ENCODE results near the gene CELF4. TPM values are rescaled to one million over a fixed set of nuclear protein-coding genes. Genes with fewer than 3 reads are reported as not detected.

CELF4 gene
- polyA plus RNA-seq, 2 donors = 0.02 to 0.06 TPM

DNA sequence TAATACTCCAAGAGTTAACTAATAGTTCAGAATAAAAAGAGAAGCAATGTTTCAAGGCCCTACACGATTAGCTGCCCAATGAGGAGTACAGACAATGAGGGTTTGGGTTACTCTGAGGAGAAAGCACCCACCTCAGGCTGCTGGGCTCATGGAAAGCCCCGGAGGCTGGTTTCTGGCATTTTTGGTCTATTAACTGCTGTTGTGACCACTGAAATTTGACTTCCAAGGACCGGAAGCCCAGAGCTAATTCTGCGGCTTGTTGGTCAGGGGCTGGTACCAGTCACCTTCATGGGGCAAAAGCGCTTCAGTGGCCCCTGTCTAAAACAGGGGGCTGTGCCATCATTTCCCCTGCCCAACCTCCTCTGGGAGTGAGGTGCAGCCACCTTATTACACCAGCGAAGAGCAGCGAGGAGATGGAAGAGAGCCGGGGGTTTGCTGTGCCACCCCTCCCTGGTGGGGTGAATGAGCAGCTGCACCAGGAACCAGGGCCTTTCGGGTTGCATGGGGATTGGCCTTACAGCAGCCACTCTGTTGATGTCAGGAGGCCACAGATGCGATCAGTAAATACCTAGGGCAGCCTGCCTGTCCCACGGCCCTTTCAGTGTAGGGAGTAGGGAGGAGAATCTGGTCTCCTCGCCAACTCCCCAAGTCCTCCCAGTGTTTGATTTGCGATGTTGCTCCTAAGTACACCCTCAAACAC lies 131.3 kb downstream of the CELF4 start:
- no peak overlapping the region for H3K27ac ChIP-seq (ENCODE audit: low read depth in 2 of 2, low read length in 1 of 2)
- H3K9me3 ChIP-seq (ENCODE audit: control insufficient read depth in 2 of 2, insufficient read depth in 1 of 2, low read depth in 1 of 2, low read length in 1 of 2) = peaks cover 0 to 7% of the 10 kb centered on the region in 2 donors
- H3K4me3 ChIP-seq (ENCODE audit: low read depth in 1 of 2, low read length in 2 of 2) = no peak overlapping the region
- no peaks in the 10 kb centered on the region for H3K27me3 ChIP-seq (ENCODE audit: control insufficient read depth in 1 of 2, insufficient read depth in 2 of 2, low read length in 2 of 2)
- WGBS, 2 donors = 80 to 86% methylated on average over 13 of the region's 13 CpGs
- no peaks in the 10 kb centered on the region for H3K36me3 ChIP-seq (ENCODE audit: control insufficient read depth in 2 of 2, insufficient read depth in 2 of 2, low read length in 1 of 2)
- no peaks in the 10 kb centered on the region for H3K4me1 ChIP-seq (ENCODE audit: control insufficient read depth in 2 of 2, insufficient read depth in 2 of 2, low read length in 1 of 2)

DNA sequence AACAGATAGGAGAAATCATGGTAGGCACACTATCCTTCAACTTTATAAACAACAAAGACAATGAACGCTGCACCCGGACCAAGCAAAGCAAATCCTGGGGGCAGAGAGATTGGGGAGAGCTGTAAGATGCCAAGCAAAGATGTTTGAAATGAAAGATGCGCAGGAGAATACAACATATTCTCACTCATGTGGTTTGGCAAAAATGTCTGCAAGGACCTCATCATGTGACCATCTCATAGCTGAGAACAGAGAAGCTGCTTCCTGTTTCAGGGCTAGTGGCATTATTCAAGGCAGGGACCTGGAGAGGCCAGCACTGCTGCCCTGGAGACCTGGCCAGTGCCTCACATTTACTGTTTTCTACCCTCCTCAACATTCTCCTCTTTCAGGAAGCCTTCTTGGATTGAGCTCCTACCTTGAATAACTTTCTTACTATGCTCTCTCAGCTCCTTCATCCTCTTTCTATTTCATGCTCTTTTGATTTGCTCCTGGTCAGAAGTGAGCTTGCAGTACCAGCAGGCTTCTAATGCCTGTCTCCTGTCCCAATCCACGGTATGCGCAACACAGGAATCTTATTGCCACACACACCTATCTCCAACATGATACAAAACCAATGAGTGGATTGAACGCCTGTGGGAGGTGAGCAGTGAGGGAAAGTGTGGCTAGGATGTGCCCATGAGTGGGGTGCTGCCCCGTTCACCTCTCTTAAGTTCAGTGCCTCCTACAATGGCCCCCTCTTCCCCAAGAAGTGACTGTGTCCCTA lies 133.0 kb downstream of the CELF4 start:
- peaks cover 0 to 2% of the 10 kb centered on the region in 2 donors for H3K9me3 ChIP-seq (ENCODE audit: control insufficient read depth in 2 of 2, insufficient read depth in 1 of 2, low read depth in 1 of 2, low read length in 1 of 2)
- H3K36me3 ChIP-seq (ENCODE audit: control insufficient read depth in 2 of 2, insufficient read depth in 2 of 2, low read length in 1 of 2) = no peaks in the 10 kb centered on the region
- H3K4me1 ChIP-seq (ENCODE audit: control insufficient read depth in 2 of 2, insufficient read depth in 2 of 2, low read length in 1 of 2) = no peaks in the 10 kb centered on the region
- no peak overlapping the region for H3K27ac ChIP-seq (ENCODE audit: low read depth in 2 of 2, low read length in 1 of 2)
- no peak overlapping the region for H3K4me3 ChIP-seq (ENCODE audit: low read depth in 1 of 2, low read length in 2 of 2)
- 86 to 93% methylated on average over 7 of the region's 7 CpGs for WGBS, 2 donors
- H3K27me3 ChIP-seq (ENCODE audit: control insufficient read depth in 1 of 2, insufficient read depth in 2 of 2, low read length in 2 of 2) = no peaks in the 10 kb centered on the region

DNA sequence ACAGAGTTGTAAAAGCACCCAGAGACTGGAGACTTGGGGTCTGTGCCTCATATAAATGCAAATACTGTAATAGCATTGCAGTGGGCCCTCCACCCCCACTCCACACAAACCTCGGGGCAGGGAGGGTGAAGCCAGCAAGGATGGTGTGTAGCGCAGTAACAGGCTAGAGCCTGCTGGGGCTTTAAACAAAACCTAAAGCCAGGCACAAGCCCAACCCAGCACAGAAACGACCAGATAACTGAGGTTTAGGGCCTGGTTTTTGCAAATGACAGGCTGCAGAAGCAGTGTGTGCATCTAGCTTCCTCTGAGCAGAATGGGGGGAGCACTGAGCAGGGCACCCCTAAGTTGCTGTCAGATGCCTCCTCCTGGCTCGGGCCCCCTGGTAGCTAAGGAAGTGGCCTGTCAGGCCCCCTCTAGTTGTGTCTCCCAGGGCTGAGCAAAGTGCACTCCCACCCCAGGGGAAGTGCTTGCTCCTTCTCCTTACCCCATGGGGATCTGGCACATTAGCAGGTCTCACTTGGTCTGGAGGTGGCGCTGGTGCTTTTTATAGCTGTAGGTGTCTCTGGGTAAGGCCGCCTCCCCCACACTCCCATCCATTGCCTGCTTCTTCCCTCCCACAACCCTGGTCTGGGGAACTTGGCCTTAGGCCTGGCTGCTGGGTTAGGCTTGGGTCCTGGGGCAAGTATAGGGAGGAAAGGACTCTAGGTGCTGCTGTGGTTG lies 135.1 kb downstream of the CELF4 start:
- 64 to 76% methylated on average over 6 of the region's 6 CpGs for WGBS, 2 donors
- Histone ChIP-seq H3K4me1 (ENCODE audit: control insufficient read depth in 2 of 2, insufficient read depth in 2 of 2, low read length in 1 of 2) (no peaks in the 10 kb centered on the region), H3K27ac (ENCODE audit: low read depth in 2 of 2, low read length in 1 of 2) (no peak overlapping the region), H3K4me3 (ENCODE audit: low read depth in 1 of 2, low read length in 2 of 2) (no peak overlapping the region), H3K9me3 (ENCODE audit: control insufficient read depth in 2 of 2, insufficient read depth in 1 of 2, low read depth in 1 of 2, low read length in 1 of 2) (peaks cover 0 to 2% of the 10 kb centered on the region in 2 donors), H3K36me3 (ENCODE audit: control insufficient read depth in 2 of 2, insufficient read depth in 2 of 2, low read length in 1 of 2) (no peaks in the 10 kb centered on the region), H3K27me3 (ENCODE audit: control insufficient read depth in 1 of 2, insufficient read depth in 2 of 2, low read length in 2 of 2) (no peaks in the 10 kb centered on the region)

DNA sequence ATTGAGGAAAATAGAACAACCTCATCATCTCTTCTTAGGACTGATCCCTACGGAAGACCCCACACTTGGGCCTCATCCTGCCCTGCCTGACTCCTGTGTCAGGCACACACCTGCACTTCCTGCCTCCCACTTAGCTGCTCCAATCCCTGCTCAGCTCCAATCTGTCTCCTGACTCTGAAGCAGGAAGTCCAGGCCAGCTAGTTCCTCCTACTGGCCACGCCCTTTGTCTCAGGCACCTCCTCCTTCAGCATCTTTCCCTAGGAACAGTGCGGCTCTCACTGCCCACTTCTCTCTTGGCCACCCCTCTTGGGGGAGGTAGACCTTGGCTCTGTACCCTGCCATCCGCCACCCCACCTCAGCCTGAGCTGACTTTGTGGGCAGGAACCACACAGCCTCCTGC lies 135.8 kb downstream of the CELF4 start:
- H3K27me3 ChIP-seq (ENCODE audit: control insufficient read depth in 1 of 2, insufficient read depth in 2 of 2, low read length in 2 of 2) = no peaks in the 10 kb centered on the region
- H3K4me1 ChIP-seq (ENCODE audit: control insufficient read depth in 2 of 2, insufficient read depth in 2 of 2, low read length in 1 of 2) = no peaks in the 10 kb centered on the region
- H3K4me3 ChIP-seq (ENCODE audit: low read depth in 1 of 2, low read length in 2 of 2) = no peak overlapping the region
- peaks cover 0 to 2% of the 10 kb centered on the region in 2 donors for H3K9me3 ChIP-seq (ENCODE audit: control insufficient read depth in 2 of 2, insufficient read depth in 1 of 2, low read depth in 1 of 2, low read length in 1 of 2)
- H3K27ac ChIP-seq (ENCODE audit: low read depth in 2 of 2, low read length in 1 of 2) = no peak overlapping the region
- H3K36me3 ChIP-seq (ENCODE audit: control insufficient read depth in 2 of 2, insufficient read depth in 2 of 2, low read length in 1 of 2) = no peaks in the 10 kb centered on the region
- WGBS, 2 donors = 90% methylated on average over 4 of the region's 4 CpGs

DNA sequence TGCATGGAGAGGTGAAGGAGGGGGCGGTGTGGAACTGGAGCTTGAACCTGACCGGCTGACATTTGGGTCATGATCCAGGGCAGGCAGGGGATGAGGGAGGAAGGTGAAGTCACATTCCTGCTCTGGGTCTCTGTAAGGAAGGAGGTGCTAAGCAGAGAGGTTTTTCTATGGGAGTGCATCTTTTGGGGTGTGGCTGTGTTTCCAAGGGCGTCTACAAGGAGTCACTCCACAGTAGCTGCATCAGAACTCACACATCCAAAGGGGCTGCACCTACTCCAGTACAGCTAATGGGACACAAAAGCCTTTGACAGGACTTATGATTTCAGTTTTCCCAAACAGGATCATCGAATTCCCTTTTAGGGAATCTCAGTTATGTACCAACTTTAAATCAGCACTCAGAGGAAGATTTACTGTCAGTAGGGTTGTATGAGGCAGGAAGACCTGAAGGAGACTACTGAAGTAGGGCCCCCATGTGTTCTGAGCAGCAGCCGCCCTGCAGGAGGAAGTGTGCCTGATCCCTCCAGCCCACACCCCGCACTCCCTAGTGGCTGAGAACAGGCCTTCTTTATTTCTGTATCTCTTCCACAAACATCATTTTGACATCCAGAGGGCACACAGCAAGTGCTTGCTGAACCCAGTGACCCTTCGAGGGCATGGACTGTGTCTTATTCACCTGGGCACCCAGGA lies 137.2 kb downstream of the CELF4 start:
- no peak overlapping the region for H3K4me3 ChIP-seq (ENCODE audit: low read depth in 1 of 2, low read length in 2 of 2)
- 72 to 77% methylated on average over 7 of the region's 7 CpGs for WGBS, 2 donors
- peaks cover 0 to 2% of the 10 kb centered on the region in 2 donors for H3K9me3 ChIP-seq (ENCODE audit: control insufficient read depth in 2 of 2, insufficient read depth in 1 of 2, low read depth in 1 of 2, low read length in 1 of 2)
- no peak overlapping the region for H3K27ac ChIP-seq (ENCODE audit: low read depth in 2 of 2, low read length in 1 of 2)
- no peaks in the 10 kb centered on the region for H3K4me1 ChIP-seq (ENCODE audit: control insufficient read depth in 2 of 2, insufficient read depth in 2 of 2, low read length in 1 of 2)
- no peaks in the 10 kb centered on the region for H3K27me3 ChIP-seq (ENCODE audit: control insufficient read depth in 1 of 2, insufficient read depth in 2 of 2, low read length in 2 of 2)
- H3K36me3 ChIP-seq (ENCODE audit: control insufficient read depth in 2 of 2, insufficient read depth in 2 of 2, low read length in 1 of 2) = no peaks in the 10 kb centered on the region

DNA sequence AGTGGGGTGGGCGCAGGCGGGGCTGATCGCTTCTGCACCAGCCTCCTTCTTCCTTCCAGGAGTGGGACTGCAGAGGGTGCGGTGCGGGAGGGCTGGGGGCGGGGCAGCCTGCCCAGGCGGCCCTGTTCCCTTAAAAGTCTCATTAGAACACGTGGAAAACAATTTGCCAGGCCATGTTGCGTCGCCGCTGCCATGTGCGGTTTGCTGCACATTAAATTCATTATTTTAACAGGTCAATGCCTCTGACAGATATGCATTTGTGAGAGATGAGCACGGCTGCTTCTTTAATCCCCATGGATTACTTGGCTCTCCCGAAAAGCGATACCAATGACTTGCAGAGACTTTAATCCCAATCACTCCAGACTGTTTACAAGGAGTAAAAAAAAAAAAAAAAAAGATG lies 139.0 kb downstream of the CELF4 start:
- 76 to 79% methylated on average over 15 of the region's 15 CpGs for WGBS, 2 donors
- Histone ChIP-seq H3K4me1 (ENCODE audit: control insufficient read depth in 2 of 2, insufficient read depth in 2 of 2, low read length in 1 of 2) (no peaks in the 10 kb centered on the region), H3K9me3 (ENCODE audit: control insufficient read depth in 2 of 2, insufficient read depth in 1 of 2, low read depth in 1 of 2, low read length in 1 of 2) (peaks cover 0 to 2% of the 10 kb centered on the region in 2 donors), H3K27me3 (ENCODE audit: control insufficient read depth in 1 of 2, insufficient read depth in 2 of 2, low read length in 2 of 2) (no peaks in the 10 kb centered on the region), H3K36me3 (ENCODE audit: control insufficient read depth in 2 of 2, insufficient read depth in 2 of 2, low read length in 1 of 2) (no peaks in the 10 kb centered on the region), H3K4me3 (ENCODE audit: low read depth in 1 of 2, low read length in 2 of 2) (no peak overlapping the region), H3K27ac (ENCODE audit: low read depth in 2 of 2, low read length in 1 of 2) (no peak overlapping the region)

DNA sequence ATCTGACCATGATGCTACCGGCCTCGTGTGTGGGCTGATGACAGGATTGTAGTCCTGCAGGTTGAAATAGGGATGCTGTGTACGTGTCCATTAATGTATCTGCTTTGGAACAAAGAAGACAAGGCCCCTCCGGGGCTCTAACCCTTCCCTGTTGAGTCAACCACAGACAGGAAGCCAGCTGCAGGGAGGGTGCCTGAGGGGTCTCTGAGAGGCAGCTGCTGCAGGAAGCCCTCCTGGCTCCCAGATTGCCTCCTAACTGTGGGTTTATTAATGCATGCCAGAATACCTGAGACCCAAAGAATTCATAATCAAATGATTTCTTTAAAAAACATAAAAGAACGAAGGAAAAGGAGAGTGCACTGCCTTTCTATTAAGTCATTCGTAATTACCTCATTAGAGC lies 140.4 kb downstream of the CELF4 start:
- WGBS, 2 donors = 66 to 73% methylated on average over 6 of the region's 6 CpGs

DNA sequence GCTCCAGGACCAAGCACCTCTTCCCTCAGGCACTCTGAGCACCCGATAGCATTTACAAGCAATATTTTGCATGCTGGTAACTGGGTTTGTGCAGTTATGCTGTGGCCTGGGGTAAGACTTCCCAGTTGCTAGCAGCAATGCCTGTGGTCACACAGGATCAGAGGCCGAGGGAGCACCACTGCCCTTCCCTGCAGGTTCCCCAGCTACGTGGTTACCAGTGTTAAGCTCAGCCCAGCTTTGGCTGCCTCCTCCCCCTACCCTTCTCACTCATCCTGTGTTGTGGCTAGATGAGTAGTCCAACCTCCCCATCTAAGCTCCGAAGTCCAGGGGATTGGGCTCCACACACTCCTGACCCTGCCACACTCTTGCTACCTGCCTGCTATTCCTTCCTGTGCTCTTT lies 141.1 kb downstream of the CELF4 start:
- WGBS, 2 donors = 79 to 86% methylated on average over 4 of the region's 4 CpGs
- Histone ChIP-seq H3K36me3 (ENCODE audit: control insufficient read depth in 2 of 2, insufficient read depth in 2 of 2, low read length in 1 of 2) (no peaks in the 10 kb centered on the region), H3K4me3 (ENCODE audit: low read depth in 1 of 2, low read length in 2 of 2) (no peak overlapping the region), H3K4me1 (ENCODE audit: control insufficient read depth in 2 of 2, insufficient read depth in 2 of 2, low read length in 1 of 2) (no peaks in the 10 kb centered on the region), H3K27me3 (ENCODE audit: control insufficient read depth in 1 of 2, insufficient read depth in 2 of 2, low read length in 2 of 2) (no peaks in the 10 kb centered on the region), H3K9me3 (ENCODE audit: control insufficient read depth in 2 of 2, insufficient read depth in 1 of 2, low read depth in 1 of 2, low read length in 1 of 2) (no peaks in the 10 kb centered on the region), H3K27ac (ENCODE audit: low read depth in 2 of 2, low read length in 1 of 2) (no peak overlapping the region)

More for the DNA sequence above, 140.4 kb downstream of the CELF4 start:
- Histone ChIP-seq H3K27ac (ENCODE audit: low read depth in 2 of 2, low read length in 1 of 2) (no peak overlapping the region), H3K27me3 (ENCODE audit: control insufficient read depth in 1 of 2, insufficient read depth in 2 of 2, low read length in 2 of 2) (no peaks in the 10 kb centered on the region), H3K4me1 (ENCODE audit: control insufficient read depth in 2 of 2, insufficient read depth in 2 of 2, low read length in 1 of 2) (no peaks in the 10 kb centered on the region), H3K4me3 (ENCODE audit: low read depth in 1 of 2, low read length in 2 of 2) (no peak overlapping the region), H3K36me3 (ENCODE audit: control insufficient read depth in 2 of 2, insufficient read depth in 2 of 2, low read length in 1 of 2) (no peaks in the 10 kb centered on the region), H3K9me3 (ENCODE audit: control insufficient read depth in 2 of 2, insufficient read depth in 1 of 2, low read depth in 1 of 2, low read length in 1 of 2) (peaks cover 0 to 2% of the 10 kb centered on the region in 2 donors)

DNA sequence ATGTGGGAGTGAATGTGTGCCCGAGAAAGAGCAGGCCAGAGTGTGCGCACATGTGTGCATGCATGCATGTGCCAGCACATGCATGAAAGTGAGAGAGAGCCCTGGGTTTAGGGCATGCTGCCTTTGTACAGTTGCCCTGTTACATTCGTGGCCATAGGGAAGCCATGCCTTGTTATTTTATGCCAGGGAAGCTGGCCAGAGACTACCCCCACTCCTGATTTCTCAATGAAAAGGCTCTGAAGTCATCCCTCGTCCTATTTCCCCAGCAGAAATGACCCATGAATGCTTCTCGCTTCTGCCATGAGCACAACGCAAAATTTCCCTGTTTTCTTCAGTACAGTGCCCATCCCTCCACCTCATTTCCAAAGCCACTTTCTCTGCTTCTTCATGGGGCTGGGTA lies 143.0 kb downstream of the CELF4 start:
- H3K9me3 ChIP-seq (ENCODE audit: control insufficient read depth in 2 of 2, insufficient read depth in 1 of 2, low read depth in 1 of 2, low read length in 1 of 2) = no peaks in the 10 kb centered on the region
- H3K27me3 ChIP-seq (ENCODE audit: control insufficient read depth in 1 of 2, insufficient read depth in 2 of 2, low read length in 2 of 2) = no peaks in the 10 kb centered on the region
- H3K36me3 ChIP-seq (ENCODE audit: control insufficient read depth in 2 of 2, insufficient read depth in 2 of 2, low read length in 1 of 2) = no peaks in the 10 kb centered on the region
- H3K4me1 ChIP-seq (ENCODE audit: control insufficient read depth in 2 of 2, insufficient read depth in 2 of 2, low read length in 1 of 2) = no peaks in the 10 kb centered on the region
- H3K27ac ChIP-seq (ENCODE audit: low read depth in 2 of 2, low read length in 1 of 2) = no peak overlapping the region
- H3K4me3 ChIP-seq (ENCODE audit: low read depth in 1 of 2, low read length in 2 of 2) = no peak overlapping the region
- WGBS, 2 donors = 69 to 73% methylated on average over 6 of the region's 6 CpGs

All from esophagus (tissue), 2 donors.